Uterus (tissue), 4 donors: Measurements from ENCODE around the gene LRRC7. TPM values are rescaled to one million over a fixed set of nuclear protein-coding genes. Genes with fewer than 3 reads are reported as not detected.
"Not testable (repeated sequence)": the region's sequence is repeated elsewhere in the genome, so short reads cannot be mapped to it uniquely, and the experiment has no call there.

ENCODE experiments used
- DNase-seq, 2 donors: peaks; one replicate each; pipeline ENCODE4 v3.0.0-alpha.2; 2019 to 2020
- H3K27ac ChIP-seq, 2 donors: fragments of 200-600 bp; sonication (generic); 1 replicate in 1 of 2; 2 replicates in 1 of 2; pipeline ENCODE4 v1.5.1; 2016 to 2018
- H3K27me3 ChIP-seq, 2 donors: fragments of 200-600 bp; sonication (generic); one replicate each; pipeline ENCODE4 v1.5.1; 2018 to 2019; ENCODE audit warnings: control low read depth in 1 of 2
- H3K36me3 ChIP-seq, 2 donors: fragments of 200-600 bp; sonication (generic); one replicate each; pipeline ENCODE4 v1.5.1; 2019; ENCODE audit warnings: control low read depth in 1 of 2
- H3K4me1 ChIP-seq, 2 donors: fragments of 200-600 bp; sonication (generic); one replicate each; pipeline ENCODE4 v1.5.1; 2018 to 2019; ENCODE audit warnings: control low read depth in 1 of 2
- H3K4me3 ChIP-seq, 2 donors: fragments of 200-600 bp; sonication (generic); 1 replicate in 1 of 2; 2 replicates in 1 of 2; pipeline ENCODE4 v1.5.1; 2018 to 2019; ENCODE audit warnings: mild to moderate bottlenecking in 1 of 2
- H3K9me3 ChIP-seq, 2 donors: fragments of 200-600 bp; sonication (generic); one replicate each; pipeline ENCODE4 v1.5.1; 2019; ENCODE audit warnings: control low read depth in 1 of 2
- POLR2A ChIP-seq, 2 donors: fragments of 450-650 bp; IDR thresholded peaks; one replicate each; pipeline ENCODE4 v1.6.1; 2016; ENCODE audit warnings: antibody characterized with exemption in 2 of 2, mild to moderate bottlenecking in 1 of 2, moderate library complexity in 1 of 2
- intact Hi-C: fragments of 100-400 bp; cut with DNase I; formaldehyde crosslinking; loops from one replicate; pipeline ENCODE4 v1.15.1; 2023; ENCODE audit warnings: low total_unique reads
- total RNA-seq, 4 donors: library from RNA; depleted of rRNA in 3 of 4; stranded (reverse); fragments of >200 nt in 3 of 4; gene quantifications; one replicate each; pipeline versions ENCODE4 v1.1.0 to v1.2.4, GENCODE V29; 2014 to 2023
- TF ChIP-seq, protein P1 (sequence below), 4 experiments: fragments of 200-600 bp in 2 of 4; fragments of 450-650 bp in 2 of 4; sonication (generic) in 2 of 4; IDR thresholded peaks; one replicate each; pipeline ENCODE4 v1.5.1; 2016 to 2019; ENCODE audit warnings: antibody characterized with exemption in 4 of 4, mild to moderate bottlenecking in 2 of 4, moderate library complexity in 1 of 4
- donor health status: DM: yes; HTN: yes; CAD: no.

LRRC7 gene
- total RNA-seq, 4 donors from 2014 or later: 1.5 to 12.0 TPM; not detected in 2

DNA sequence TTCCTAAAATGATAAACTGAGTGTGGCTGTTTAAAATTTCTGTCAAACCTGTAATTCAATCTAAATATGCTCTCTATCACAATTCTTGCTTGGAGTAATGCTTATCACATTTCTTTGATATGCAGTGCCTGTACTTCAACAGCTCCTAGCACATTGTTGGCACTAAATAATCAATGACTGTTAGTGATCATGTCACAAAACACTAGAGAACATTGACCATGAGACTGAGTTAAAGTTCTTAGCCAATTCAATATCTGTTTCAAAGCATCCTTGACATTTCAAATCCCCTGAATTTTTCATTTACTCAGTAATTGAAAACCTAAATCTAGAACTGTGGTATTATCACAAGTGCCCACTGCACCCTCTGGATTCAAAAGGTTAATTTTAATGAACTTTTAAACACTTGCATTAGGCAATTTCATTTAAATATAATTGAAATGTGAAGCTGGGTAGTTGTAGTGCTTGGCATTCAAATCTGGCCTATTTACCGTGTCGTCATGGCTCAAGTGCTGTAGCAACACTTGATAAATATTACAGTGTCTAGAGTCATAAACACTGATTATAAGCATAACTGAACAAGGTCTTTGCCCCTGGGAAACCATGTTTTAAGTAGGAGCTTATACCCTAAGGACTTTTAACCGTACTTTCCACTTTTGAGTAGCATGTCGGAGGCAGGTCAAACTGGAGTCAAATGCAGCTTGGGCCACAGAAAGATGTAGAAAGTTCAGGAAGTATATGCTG lies 143.6 kb downstream of the LRRC7 start:
- H3K4me1 ChIP-seq: no peaks in the 10 kb centered on the region
- H3K27ac ChIP-seq: no peak overlapping the region
- DNase-seq: no peak
- H3K27me3 ChIP-seq: no peaks in the 10 kb centered on the region
- no peaks in the 10 kb centered on the region for H3K36me3 ChIP-seq
- intact Hi-C loops: no loop called here
- no peak overlapping the region for H3K4me3 ChIP-seq
- TF ChIP-seq, protein P1, sequence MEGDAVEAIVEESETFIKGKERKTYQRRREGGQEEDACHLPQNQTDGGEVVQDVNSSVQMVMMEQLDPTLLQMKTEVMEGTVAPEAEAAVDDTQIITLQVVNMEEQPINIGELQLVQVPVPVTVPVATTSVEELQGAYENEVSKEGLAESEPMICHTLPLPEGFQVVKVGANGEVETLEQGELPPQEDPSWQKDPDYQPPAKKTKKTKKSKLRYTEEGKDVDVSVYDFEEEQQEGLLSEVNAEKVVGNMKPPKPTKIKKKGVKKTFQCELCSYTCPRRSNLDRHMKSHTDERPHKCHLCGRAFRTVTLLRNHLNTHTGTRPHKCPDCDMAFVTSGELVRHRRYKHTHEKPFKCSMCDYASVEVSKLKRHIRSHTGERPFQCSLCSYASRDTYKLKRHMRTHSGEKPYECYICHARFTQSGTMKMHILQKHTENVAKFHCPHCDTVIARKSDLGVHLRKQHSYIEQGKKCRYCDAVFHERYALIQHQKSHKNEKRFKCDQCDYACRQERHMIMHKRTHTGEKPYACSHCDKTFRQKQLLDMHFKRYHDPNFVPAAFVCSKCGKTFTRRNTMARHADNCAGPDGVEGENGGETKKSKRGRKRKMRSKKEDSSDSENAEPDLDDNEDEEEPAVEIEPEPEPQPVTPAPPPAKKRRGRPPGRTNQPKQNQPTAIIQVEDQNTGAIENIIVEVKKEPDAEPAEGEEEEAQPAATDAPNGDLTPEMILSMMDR (IDR thresholded peaks at IDR 0.05): no peak
- no peak for TF ChIP-seq POLR2A (IDR thresholded peaks at IDR 0.05)
- H3K9me3 ChIP-seq: no peaks in the 10 kb centered on the region

DNA sequence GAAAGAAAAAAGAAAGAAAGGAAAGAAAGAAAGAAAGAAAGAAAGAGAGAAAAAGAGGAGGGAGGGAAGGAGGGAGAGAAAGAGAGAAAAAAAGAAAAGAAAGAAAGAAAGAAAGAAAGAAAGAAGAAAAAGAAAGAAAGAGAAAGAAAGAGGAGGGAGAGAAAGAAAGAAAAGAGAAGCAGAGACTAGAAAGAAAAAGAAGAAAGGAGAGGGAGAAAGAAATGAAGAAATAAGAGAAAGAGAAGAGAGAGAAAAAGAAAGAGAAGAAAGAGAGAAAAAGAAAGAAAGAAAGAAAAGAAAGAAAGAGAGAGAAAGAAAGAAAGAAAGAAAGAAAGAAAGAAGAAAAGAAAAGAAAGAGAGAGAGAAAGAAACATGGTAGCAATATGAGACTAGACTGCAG lies 150.1 kb downstream of the LRRC7 start:
- DNase-seq, H3K9me3 ChIP-seq, intact Hi-C loops, H3K36me3 ChIP-seq, H3K4me3 ChIP-seq, H3K27me3 ChIP-seq, H3K4me1 ChIP-seq, H3K27ac ChIP-seq: not testable (repeated sequence)

DNA sequence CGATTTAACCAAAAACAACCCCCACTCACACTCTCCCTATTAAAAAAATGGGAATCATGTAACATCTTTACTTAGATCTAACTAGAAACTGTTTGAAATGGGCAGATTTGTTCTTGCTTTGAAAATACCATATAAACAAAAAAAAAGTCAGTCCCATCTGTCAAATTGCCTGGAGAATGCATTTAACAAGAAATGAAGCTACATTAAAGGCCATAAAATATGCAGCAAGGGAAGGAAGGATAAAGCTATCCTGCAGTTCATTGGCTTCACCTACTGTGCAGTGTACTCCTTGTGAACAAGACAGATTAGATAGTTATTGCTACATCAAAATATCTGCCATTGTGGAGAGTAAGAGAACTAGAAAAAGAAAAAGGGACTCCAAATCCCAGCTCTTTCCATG lies 160.5 kb downstream of the LRRC7 start:
- H3K4me3 ChIP-seq: no peak overlapping the region
- intact Hi-C loops: no loop called here
- DNase-seq: no peak
- H3K36me3 ChIP-seq: no peaks in the 10 kb centered on the region
- no peaks in the 10 kb centered on the region for H3K4me1 ChIP-seq
- TF ChIP-seq POLR2A (IDR thresholded peaks at IDR 0.05): no peak
- TF ChIP-seq, protein P1 (IDR thresholded peaks at IDR 0.05): no peak
- no peak overlapping the region for H3K27ac ChIP-seq
- no peaks in the 10 kb centered on the region for H3K9me3 ChIP-seq
- no peaks in the 10 kb centered on the region for H3K27me3 ChIP-seq

DNA sequence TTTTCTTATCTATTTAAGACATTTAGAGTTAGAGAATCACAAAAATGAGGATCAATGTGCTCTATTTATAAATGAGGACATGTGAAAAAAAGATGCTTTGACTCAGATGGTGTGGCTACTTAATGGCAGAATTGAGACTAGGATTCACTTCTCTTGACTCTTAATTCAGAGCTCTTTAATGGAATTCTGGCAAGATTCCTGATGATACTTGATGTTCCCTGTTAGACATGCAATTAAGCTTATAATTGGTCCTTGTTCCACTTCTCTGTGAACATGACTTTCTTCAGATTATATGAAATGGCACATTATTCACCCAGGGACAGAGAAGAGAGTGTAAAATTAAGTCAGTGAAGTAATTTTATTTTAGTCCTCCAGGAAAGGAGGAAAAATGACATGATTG lies 165.3 kb downstream of the LRRC7 start:
- Histone ChIP-seq H3K27me3 (no peaks in the 10 kb centered on the region), H3K4me1 (no peaks in the 10 kb centered on the region), H3K36me3 (no peaks in the 10 kb centered on the region), H3K9me3 (no peaks in the 10 kb centered on the region), H3K27ac (no peak overlapping the region), H3K4me3 (no peak overlapping the region)
- no peak for DNase-seq
- intact Hi-C loops: no loop called here
- no peak for TF ChIP-seq POLR2A (IDR thresholded peaks at IDR 0.05)
- TF ChIP-seq, protein P1 (IDR thresholded peaks at IDR 0.05): no peak

DNA sequence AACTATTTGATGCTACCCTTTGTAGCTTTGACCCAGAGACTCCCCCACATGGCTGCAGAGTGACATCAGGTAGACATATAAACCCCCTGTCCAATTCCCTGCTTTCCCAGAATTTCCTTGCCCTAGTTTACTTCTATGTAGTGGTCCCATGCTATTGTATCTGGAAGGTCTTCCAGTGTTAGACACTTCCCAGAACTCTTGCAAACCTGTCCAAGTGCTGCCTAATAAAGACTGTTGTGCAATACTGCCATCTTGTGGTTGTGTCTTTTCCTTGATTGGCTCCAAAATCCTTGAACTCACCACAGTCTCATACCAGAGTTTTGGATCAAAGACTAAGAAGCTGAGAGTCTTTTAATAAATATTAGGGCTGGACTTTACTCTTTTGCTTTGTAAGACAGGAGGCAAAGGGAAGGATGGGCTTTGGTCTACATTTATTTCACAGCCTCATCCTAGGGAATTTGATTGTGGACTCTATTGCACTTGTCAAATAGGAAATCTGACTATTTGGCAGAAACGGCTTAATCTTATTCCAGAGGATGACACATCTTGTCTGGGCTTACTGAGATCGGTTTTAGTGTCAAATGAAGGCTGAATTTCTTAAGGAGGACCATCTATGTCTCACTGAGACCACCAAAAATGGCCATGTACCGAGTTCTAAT lies 169.9 kb downstream of the LRRC7 start:
- no peak for DNase-seq
- intact Hi-C loops: no loop called here
- no peak overlapping the region for H3K27ac ChIP-seq

More for the DNA sequence above, 169.9 kb downstream of the LRRC7 start:
- H3K27me3 ChIP-seq: no peaks in the 10 kb centered on the region
- H3K9me3 ChIP-seq: no peaks in the 10 kb centered on the region
- TF ChIP-seq, protein P1 (IDR thresholded peaks at IDR 0.05): peak; percentile 16 to 32 (median 26)
- TF ChIP-seq POLR2A (IDR thresholded peaks at IDR 0.05): no peak
- no peaks in the 10 kb centered on the region for H3K4me1 ChIP-seq
- H3K4me3 ChIP-seq: no peak overlapping the region
- no peaks in the 10 kb centered on the region for H3K36me3 ChIP-seq
